K562 (cell line): Measurements from ENCODE around the gene GPR152. TPM values are rescaled to one million over a fixed set of nuclear protein-coding genes. Genes with fewer than 3 reads are reported as not detected.

ENCODE experiments used
- CBFA2T3 ChIP-seq: fragments of 450-650 bp; IDR thresholded peaks from 2 replicates; pipeline ENCODE4 v1.6.1; 2017
- CBX2 ChIP-seq: fragments of 200-600 bp; sonication (generic); IDR thresholded peaks from one replicate; pipeline ENCODE4 v1.6.1; 2012; ENCODE audit warnings: mild to moderate bottlenecking, low read length, inconsistent platforms; ENCODE audit not compliant: insufficient read depth, poor library complexity, severe bottlenecking
- FOXA3 ChIP-seq, 2 experiments: fragments of 450-650 bp in 1 of 2; sonication (generic) in 1 of 2; formaldehyde crosslinking; IDR thresholded peaks in 1 of 2; conservative IDR thresholded peaks in 1 of 2; 2 replicates each; pipeline versions ENCODE4 v1.4.0 to v1.8.0; 2020 to 2022; ENCODE audit warnings: mild to moderate bottlenecking in 2 of 2, missing genetic modification reagents in 1 of 2
- GATAD2A ChIP-seq: fragments of 450-650 bp; IDR thresholded peaks from 2 replicates; pipeline ENCODE4 v1.6.1; 2017
- HNRNPL ChIP-seq: fragments of 200-400 bp; formaldehyde crosslinking; IDR thresholded peaks from 2 replicates; pipeline ENCODE4 v1.6.1; 2017; ENCODE audit warnings: low read depth, mild to moderate bottlenecking, low read length
- RBM22 ChIP-seq: fragments of 200-400 bp; formaldehyde crosslinking; IDR thresholded peaks from 2 replicates; pipeline ENCODE4 v1.6.1; 2018; ENCODE audit warnings: low read length, low read depth; ENCODE audit not compliant: poor library complexity, severe bottlenecking
- RCOR1 ChIP-seq, 2 experiments: IDR thresholded peaks; 2 replicates each; pipeline ENCODE4 v1.6.1; 2012; ENCODE audit warnings: low read depth in 2 of 2, low read length in 2 of 2, borderline replicate concordance in 1 of 2, improper control_type of control experiment in 1 of 2
- SMAD3 ChIP-seq: fragments of 450-650 bp; formaldehyde crosslinking; conservative IDR thresholded peaks from 2 replicates; pipeline ENCODE4 v1.4.0; 2020; ENCODE audit warnings: mild to moderate bottlenecking
- USF1 ChIP-seq: sonication (generic); formaldehyde crosslinking; IDR thresholded peaks from 2 replicates; pipeline ENCODE4 v1.9.0; 2022; ENCODE audit warnings: mild to moderate bottlenecking, missing genetic modification reagents
- ZBTB17 ChIP-seq: fragments of 450-650 bp; formaldehyde crosslinking; IDR thresholded peaks from 2 replicates; pipeline ENCODE4 v1.4.0; 2020; ENCODE audit warnings: mild to moderate bottlenecking
- ZFX ChIP-seq: sonication (generic); formaldehyde crosslinking; IDR thresholded peaks from 2 replicates; pipeline ENCODE4 v1.8.0; 2022; ENCODE audit warnings: mild to moderate bottlenecking, missing genetic modification reagents, moderate library complexity
- ZNF282 ChIP-seq: sonication (generic); formaldehyde crosslinking; IDR thresholded peaks from 2 replicates; pipeline ENCODE4 v1.8.1; 2023; ENCODE audit warnings: missing genetic modification reagents
- ZNF384 ChIP-seq: IDR thresholded peaks from 2 replicates; pipeline ENCODE4 v1.6.1; 2012; ENCODE audit warnings: low read depth, low read length, improper control_type of control experiment
- ZNF778 ChIP-seq: fragments of 450-650 bp; formaldehyde crosslinking; IDR thresholded peaks from 2 replicates; pipeline ENCODE4 v1.4.0; 2020; ENCODE audit warnings: mild to moderate bottlenecking, moderate library complexity
- polyA plus RNA-seq, 8 experiments: library from polyadenylated mRNA; depleted of rRNA in 4 of 8; stranded (reverse) in 5 of 8; unstranded in 3 of 8; fragments of >200 nt; fragmentation: Nextera tagmentation in 2 of 8; fragmentation: Illumina TruSeq in 1 of 8; extraction: Ambion mirVana in 2 of 8; extraction: Trizol in 1 of 8; gene quantifications; 2 replicates each; pipeline versions ENCODE4 v1.2.1 to v1.2.3, GENCODE V29; 2011 to 2014; ENCODE audit warnings: inconsistent platforms in 1 of 8, missing spikeins in 1 of 8
- total RNA-seq, 7 experiments: library from RNA; depleted of rRNA in 6 of 7; stranded (reverse); fragments of >200 nt in 6 of 7; fragmentation: Illumina TruSeq in 2 of 7; extraction: Trizol in 2 of 7; gene quantifications; 2 replicates each; pipeline versions ENCODE4 v1.2.1 to v1.2.3, GENCODE V29; 2011 to 2021; ENCODE audit warnings: low replicate concordance in 1 of 7
- TF ChIP-seq, protein P1 (sequence below): fragments of 250-450 bp; sonication (Bioruptor Pico); IDR thresholded peaks from 2 replicates; pipeline ENCODE4 v1.4.0; 2020; ENCODE audit warnings: mild to moderate bottlenecking
- TF ChIP-seq, protein P2 (sequence below): fragments of 450-650 bp; IDR thresholded peaks from 2 replicates; pipeline ENCODE4 v1.6.1; 2016; ENCODE audit warnings: low read depth, mild to moderate bottlenecking, moderate library complexity
- TF ChIP-seq, protein P3 (sequence below), 2 experiments: fragments of 450-650 bp; formaldehyde crosslinking in 1 of 2; IDR thresholded peaks; 2 replicates each; pipeline versions ENCODE4 v1.4.0 to v1.6.1; 2014 to 2020; ENCODE audit warnings: mild to moderate bottlenecking in 2 of 2, borderline replicate concordance in 1 of 2, low read depth in 1 of 2

The GPR152 gene
- total and polyA plus RNA-seq, 9 of the 15 experiments (the other 6 are each of a cell fraction or from before 2014, with no cell fraction given) = not detected

DNA sequence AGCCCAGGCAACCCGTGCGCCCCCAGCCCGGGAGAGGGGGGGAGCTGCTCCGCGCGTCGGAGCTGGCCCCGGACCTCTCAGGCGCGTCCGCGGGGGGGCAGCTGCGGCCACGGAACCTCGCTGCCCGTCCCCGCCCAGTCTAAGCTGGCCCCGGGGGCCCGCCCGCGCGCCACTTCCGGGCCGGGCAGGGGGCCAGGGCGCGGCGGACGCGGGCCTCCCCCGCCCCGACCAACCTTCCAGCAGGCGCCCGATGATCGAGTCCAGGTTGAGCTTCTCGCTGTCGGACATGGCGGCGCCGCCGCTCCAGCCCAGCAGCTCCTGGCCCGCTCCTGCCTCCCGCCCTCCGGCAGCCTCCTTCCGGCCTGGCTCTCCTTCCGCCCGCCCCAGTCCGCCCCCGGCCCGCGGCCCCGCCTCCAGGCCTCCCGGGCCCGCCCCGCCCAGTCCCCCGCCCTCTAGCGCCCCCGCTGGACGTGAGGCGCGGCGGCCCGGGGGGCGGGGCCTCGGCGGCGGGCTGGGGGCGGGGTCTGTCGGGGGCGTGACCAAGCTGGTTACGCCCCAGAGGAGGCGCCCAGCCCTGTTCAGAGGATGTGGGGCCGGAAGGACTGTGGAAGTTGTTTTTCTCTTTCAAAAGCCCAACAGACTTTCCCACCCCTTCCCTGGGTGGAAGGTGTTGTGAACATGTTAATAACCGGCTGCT lies 50.9 kb downstream of the GPR152 start, which contains the start of gene PPP1CA (continued):
- TF ChIP-seq, protein P1, sequence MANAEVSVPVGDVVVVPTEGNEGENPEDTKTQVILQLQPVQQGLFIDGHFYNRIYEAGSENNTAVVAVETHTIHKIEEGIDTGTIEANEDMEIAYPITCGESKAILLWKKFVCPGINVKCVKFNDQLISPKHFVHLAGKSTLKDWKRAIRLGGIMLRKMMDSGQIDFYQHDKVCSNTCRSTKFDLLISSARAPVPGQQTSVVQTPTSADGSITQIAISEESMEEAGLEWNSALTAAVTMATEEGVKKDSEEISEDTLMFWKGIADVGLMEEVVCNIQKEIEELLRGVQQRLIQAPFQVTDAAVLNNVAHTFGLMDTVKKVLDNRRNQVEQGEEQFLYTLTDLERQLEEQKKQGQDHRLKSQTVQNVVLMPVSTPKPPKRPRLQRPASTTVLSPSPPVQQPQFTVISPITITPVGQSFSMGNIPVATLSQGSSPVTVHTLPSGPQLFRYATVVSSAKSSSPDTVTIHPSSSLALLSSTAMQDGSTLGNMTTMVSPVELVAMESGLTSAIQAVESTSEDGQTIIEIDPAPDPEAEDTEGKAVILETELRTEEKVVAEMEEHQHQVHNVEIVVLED (CRISPR knock-in tag) = peak; percentile 53; the same call in 1 of the 2 replicates
- no peak for TF ChIP-seq RCOR1 (IDR thresholded peaks at IDR 0.05; ENCODE audit: borderline replicate concordance in 1 of 2, low read depth in 2 of 2, low read length in 2 of 2)
- no peak for TF ChIP-seq ZNF384
- TF ChIP-seq USF1 (CRISPR knock-in tag) = 0 out of 2 replicates have a peak, but pooled peaks have one; percentile 17
- TF ChIP-seq RBM22 = no peak
- no peak; the same call in 1 of the 2 replicates for TF ChIP-seq ZFX (CRISPR knock-in tag)
- no peak for TF ChIP-seq SMAD3 (CRISPR knock-in tag)
- TF ChIP-seq FOXA3 (CRISPR knock-in tag; conservative IDR thresholded peaks at IDR 0.05 in 1 of 2, IDR thresholded peaks at IDR 0.05 in 1 of 2) = no peak
- TF ChIP-seq HNRNPL = no peak
- TF ChIP-seq CBFA2T3 = no peak
- TF ChIP-seq ZNF778 (CRISPR knock-in tag) = no peak
- TF ChIP-seq, protein P2, sequence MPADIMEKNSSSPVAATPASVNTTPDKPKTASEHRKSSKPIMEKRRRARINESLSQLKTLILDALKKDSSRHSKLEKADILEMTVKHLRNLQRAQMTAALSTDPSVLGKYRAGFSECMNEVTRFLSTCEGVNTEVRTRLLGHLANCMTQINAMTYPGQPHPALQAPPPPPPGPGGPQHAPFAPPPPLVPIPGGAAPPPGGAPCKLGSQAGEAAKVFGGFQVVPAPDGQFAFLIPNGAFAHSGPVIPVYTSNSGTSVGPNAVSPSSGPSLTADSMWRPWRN = no peak
- TF ChIP-seq ZNF282 (CRISPR knock-in tag) = no peak
- TF ChIP-seq, protein P3, sequence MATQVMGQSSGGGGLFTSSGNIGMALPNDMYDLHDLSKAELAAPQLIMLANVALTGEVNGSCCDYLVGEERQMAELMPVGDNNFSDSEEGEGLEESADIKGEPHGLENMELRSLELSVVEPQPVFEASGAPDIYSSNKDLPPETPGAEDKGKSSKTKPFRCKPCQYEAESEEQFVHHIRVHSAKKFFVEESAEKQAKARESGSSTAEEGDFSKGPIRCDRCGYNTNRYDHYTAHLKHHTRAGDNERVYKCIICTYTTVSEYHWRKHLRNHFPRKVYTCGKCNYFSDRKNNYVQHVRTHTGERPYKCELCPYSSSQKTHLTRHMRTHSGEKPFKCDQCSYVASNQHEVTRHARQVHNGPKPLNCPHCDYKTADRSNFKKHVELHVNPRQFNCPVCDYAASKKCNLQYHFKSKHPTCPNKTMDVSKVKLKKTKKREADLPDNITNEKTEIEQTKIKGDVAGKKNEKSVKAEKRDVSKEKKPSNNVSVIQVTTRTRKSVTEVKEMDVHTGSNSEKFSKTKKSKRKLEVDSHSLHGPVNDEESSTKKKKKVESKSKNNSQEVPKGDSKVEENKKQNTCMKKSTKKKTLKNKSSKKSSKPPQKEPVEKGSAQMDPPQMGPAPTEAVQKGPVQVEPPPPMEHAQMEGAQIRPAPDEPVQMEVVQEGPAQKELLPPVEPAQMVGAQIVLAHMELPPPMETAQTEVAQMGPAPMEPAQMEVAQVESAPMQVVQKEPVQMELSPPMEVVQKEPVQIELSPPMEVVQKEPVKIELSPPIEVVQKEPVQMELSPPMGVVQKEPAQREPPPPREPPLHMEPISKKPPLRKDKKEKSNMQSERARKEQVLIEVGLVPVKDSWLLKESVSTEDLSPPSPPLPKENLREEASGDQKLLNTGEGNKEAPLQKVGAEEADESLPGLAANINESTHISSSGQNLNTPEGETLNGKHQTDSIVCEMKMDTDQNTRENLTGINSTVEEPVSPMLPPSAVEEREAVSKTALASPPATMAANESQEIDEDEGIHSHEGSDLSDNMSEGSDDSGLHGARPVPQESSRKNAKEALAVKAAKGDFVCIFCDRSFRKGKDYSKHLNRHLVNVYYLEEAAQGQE (IDR thresholded peaks at IDR 0.05; ENCODE audit: borderline replicate concordance) = peak; percentile 79
- TF ChIP-seq, protein P3 (CRISPR knock-in tag; IDR thresholded peaks at IDR 0.05; ENCODE audit: low read depth) = peak; percentile 68; the same call in 1 of the 2 replicates
- no peak for TF ChIP-seq CBX2
- TF ChIP-seq ZBTB17 = peak; percentile 97
- no peak for TF ChIP-seq GATAD2A
